GM18909 (cell line): Measurements from ENCODE around the gene ADARB1.

Experiments used
- ATAC-seq: cut with Tn5 transposase; IDR thresholded peaks from one replicate; pipeline ENCODE4 v1.9.1; 2021; ENCODE audit warnings: mild to moderate bottlenecking; ENCODE audit not compliant: unreplicated experiment, poor library complexity

The ADARB1 gene

DNA sequence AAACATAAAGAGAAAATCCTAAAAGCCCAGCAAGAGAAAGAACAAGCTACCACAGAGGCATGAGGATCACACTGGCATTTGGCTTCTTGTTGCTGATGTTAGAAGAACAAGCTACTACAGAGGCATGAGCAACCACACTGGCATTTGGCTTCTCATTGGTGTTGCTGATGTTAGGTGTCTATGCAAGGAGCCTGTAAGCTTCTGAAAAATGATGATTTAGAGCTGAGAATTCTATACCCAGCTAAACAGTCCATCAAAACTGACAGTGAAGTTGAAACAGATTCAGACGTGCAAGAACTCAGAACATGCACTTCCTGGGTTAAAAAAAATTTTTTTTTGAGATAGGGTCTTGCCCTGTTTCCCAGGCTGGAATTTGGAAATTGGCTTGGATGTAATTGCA lies 37.8 kb upstream of the ADARB1 start:
- ATAC-seq = no peak

DNA sequence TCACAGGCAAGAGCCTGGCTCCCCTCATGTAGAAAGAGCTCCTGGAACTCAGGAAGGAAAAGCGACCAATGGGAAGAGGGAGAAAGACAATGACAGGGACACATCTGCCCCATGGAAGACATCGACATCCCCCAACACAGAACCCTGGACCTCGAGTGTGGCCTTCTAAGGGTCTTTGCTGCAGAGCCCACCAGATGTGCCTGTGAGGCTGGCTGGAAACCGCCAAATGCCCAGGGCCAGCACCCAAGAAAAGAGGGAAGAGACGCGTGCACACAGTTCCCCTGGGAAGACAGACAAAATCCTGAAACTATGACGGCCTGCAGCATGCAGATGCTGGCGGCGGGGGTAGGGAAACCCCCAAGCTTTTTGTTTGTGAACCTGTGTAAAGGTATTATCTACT lies 36.4 kb upstream of the ADARB1 start:
- no peak for ATAC-seq

DNA sequence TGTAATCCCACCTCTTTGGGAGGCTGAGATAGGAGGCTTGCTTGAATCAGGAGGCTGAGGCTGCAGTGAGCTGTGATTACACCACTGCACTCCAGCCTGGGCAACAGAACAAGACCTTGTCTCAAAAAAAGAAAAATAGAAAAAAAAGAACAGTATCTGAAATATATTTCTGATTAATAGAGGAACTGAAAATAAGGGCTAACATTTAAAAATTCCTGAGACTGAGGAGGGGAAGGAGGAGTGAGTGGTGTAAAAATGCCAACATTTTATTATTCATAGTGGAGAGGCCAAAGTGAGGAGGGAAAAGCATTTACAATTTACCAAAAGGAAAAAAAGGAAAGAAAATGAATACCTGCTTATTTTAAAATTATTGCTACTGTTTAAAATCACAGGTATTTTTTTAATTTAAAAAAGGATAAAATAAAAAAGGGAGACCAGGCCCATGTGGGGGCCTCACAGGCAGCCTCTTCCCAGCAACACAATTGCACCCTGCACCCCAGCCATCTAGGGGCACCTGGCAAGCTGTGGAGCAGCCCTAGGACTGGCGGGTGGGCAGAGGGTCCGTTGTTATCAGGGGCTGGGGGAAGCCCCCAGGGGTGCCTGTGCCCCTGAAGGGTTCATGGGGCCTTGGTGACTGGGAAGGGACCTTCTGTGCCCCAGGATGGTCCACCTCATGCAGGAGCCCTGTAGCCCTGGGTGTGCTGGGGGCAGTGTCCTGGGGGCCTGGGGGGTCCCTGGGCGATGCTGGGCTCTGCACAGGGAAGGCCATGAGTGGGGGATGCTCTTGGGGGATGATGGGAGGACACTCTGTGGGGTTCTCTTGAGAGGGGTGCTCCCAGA lies 34.8 kb upstream of the ADARB1 start:
- ATAC-seq = no peak

DNA sequence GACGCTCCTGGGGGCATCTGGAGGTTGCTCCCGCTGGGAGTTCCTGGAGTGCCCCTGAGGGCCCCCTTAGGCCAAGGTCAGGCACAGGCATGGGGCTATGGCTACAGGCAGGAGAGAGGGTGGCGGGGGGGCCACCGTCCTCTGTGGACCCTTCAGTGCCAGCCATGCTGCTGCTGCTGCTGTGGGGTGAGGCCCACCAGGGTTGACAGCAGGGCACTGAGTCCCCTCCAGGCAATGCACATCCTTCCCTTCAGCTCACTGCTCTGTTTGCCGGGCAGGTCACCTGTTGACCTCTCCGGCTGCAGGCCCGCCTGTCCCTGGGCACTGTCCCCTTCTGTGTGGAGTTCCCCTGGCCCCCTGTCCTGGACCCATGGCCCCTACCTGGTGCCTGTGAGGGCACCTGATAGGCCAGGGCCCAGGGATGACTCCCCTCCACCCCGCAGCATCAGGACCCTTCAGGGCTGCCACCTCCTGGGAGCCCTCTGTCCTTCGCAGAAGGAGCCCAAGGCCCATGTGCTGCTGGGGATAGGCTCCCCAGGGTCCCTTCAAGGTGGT lies 34.1 kb upstream of the ADARB1 start:
- no peak for ATAC-seq

DNA sequence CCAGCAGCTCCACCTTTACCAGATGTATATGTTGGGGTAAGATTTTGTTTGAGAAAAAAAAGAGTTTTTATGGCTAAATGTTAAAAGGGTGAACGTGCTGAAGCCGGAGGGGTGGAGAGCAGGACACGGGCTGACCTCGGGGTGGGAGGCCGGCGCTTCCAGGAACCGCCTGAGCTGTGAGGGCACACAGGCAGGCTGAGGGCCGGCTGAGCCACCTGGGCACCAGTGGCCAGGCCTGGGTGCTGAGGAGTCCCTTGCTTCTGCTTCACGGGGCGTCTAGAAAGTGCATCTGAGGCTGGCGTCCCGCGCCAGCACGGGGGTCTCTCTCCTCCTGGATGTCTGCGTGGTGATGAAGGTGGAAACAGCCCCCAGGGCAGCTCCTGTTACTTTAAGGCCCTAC lies 33.6 kb upstream of the ADARB1 start:
- no peak for ATAC-seq

DNA sequence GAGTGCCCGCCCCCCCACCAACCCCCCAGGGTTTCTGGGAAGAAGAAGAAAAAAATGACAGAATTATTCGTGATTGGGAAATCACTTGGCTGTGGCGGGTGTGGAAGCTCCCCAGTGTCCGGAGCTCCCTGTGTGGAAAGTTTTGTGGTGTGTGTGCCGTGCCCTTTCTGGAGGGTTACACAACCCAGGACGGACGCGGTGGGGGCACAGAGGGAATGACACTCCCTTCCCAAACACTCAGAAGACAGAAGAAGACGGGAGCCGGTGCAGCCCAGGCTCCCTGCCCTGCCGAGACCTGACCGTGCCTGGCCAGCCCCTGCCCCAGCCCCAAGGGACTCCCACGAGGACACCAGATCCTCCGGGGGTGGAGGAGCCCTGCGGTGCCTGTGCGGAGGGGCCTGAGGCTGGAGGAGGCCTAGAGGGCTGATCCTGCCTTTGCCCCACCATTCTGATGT lies 33.0 kb upstream of the ADARB1 start:
- ATAC-seq = no peak

DNA sequence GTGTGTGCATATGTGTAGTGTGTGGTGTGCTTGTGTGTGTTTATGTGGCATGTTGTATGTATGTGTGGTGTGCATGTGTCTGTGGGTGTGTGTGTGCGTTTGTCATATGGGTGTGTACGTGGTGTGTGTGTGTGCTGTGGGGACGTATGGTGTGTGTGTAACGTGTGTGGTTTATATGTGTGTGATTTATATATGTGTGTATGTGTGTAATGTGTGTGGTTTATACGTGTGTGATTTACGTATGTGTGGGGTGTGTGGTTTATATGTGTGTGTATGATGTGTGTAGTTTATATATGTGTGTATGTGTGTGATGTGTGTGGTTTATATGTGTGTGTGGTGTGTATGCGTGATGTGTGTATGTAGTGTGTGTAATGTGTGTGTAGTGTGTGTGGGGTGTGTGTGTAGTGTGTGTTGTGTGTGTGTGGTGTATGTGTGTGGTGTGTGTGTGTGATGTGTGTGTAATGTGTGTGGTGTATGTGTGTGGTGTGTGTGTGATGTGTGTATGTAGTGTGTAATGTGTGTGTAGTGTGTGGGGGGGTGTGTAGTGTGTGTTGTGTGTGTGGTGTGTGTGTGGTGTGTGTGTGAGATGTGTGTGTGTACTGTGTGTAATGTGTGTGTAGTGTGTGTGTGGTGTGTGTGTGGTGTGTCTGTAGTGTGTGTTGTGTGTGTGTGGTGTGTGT lies 32.3 kb upstream of the ADARB1 start:
- no peak for ATAC-seq

DNA sequence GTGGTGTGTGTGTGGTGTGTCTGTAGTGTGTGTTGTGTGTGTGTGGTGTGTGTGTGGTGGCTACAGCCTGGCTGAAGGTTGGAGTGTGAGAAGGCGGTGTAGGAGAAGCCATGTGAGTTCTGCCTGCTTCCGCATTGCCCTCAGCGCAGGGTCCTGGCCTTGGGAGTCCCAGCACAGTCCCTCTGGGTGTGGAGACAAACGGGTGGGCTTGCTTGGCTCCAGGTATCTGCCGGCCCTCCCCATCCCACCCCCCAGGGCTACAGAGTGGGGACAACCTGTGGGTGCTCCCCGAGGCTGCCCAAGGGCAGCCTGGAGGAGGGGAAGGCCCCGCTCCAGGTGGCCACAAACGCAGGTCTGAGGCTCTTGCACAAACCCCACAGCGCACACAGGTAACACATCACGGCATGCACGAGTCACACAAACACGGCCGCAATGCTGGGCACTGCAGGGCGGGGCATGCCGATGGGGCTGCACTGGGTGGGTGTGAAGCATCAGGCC lies 31.7 kb upstream of the ADARB1 start:
- ATAC-seq = no peak

DNA sequence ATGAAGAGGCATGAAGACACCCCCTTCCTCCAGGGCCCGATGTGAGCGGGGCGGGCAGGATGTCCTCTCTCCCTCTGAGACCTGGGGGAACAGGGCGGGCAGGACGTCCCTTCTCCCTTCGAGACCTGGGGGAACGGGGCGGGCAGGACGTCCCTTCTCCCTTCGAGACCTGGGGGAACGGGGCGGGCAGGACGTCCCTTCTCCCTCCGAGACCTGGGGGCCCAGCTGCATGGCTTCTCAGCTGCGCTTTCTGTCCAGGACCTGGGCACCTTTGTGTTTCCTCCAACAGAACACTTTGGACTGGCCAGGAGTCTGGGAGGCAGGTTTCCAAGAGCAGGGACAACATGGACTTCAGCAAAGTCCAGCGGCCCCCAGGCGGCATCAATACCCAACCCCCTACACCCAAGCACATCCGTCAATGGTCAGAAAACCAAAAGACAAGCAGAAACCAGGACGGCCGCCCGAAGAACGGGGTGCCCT lies 30.8 kb upstream of the ADARB1 start:
- no peak for ATAC-seq

DNA sequence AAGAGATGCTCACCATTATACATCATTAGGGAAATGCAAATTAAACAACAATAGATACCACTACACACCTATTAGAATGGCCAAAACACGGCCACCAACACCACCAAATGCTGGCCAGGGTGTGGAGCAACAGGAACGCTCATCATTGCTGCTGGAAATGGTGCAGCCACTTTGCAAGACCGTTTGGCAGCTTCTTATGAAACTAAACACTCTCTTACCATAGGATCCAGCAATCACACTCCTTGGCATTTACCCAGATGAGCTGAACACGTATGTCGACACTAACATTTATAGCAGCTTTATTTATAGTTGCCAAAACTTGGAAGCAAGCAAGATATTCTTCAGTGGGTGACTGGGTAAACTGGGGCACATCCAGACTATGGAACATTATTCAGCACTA lies 28.9 kb upstream of the ADARB1 start:
- ATAC-seq = no peak

DNA sequence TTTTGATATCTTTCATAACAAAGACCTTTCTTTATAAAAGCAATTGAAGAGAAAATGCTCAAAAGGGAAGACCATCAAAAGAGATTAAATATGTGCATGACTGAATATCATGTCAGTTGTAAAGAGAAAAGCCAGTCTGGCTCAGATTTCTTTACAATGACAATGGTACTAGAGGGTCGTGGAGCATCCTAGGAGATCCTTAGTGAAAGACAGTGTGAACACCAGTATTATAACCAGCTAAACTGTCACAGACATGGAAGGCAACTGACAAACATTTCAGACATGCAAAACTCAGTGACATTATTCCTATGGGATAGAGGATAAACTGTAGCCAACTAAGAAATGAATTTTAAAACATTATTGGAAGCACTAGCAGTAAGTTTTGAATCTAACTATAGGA lies 27.1 kb upstream of the ADARB1 start:
- no peak for ATAC-seq

DNA sequence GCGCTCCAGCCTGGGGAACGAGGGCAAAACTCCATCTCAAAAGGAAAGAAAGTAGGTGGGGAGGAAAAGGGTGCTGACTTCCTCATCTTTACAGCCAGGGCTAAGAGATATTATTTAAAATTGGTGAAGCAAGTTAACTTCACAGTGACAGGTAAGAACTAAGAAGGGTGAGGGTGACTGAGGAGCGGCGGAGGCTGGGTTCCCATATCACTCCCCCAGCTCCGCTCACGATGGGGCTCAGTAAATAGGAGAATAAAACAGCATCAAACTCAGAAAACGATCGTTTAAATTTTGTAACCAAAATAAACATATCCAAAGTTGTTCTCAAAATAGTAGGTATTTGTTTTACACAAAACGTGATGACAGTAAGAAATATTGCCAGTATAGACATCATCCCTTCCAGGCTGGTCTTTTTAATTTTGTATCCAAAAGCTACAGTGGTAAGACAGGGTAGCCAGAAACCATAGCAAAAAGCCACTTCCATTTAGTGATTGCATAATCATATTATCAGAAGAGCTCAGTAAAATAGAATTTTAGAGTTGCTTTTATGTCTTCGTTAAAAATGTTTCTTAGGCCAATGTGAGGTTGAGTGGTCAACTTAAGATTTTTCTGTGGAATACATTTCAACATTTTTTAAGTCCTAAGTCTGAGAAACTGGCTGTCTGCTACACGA lies 26.2 kb upstream of the ADARB1 start:
- no peak for ATAC-seq

DNA sequence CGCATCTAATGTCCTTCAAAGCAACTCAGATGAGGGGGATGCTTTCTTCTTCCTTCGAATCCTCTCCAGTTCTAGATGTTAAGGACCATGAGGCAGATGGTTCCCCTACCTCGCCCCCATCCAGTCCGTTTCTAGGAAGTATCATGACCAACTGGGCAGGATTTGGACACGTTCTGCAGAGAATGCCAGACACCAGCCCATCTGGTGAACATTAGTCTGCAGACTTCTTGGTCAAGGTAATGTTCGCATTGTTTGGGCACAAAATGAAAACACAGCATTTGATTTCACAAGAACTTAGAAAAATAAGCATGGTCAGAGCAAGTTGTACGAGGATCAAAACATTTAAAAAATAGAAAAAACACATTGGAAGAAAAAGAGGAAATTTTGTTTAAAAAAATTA lies 25.4 kb upstream of the ADARB1 start:
- ATAC-seq = no peak

DNA sequence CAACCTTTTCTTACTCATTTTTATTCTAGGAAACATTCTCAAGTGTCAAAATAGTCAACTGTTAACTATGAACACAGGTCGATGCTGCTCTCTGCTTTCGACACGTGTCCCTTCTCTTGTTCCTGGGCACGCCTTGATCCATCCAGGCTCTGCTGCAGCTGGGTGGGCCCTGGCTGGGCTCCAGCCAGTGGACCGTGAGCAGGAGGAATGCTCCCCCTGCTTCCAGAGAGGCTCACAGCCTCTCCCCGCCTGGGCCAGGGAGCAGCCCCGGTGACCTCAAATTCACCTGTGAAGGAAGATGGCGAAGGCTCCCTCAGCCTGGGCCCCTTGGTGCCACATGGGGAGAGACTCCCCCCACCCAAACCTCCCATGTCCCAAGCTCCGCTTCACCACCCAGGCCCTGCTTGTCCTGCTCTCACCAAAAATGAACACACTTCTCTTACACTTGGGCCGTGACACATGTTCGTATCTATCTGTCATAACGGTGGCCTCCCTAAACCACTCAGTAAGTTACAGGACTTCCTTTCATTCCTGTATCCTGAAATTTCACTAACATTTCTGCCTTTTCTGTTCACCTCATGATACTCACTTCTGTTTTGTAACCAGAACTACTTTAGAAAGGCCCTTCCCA lies 24.6 kb upstream of the ADARB1 start:
- no peak for ATAC-seq

DNA sequence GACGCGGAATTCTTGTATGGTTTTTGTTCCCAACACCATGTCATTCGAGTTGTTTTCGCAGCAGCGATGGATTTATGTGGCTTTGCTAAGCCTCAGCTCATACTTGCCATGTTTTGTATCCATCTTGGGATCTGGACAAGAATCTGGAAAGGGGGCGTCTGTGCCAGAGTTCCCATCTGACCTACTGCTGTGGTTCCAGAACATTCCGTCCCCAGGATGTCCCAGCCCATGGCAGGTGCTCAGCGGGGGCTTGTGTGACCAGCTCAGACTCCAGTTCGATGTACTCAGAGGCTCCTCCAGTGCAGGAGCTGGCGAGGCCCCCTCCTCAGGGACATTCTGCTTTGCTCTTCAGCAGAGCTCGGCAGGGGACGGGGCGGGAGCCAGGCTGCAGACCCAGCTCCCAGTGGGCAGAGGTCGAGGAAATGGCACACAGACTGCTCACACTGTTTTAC lies 24.0 kb upstream of the ADARB1 start:
- ATAC-seq = no peak

DNA sequence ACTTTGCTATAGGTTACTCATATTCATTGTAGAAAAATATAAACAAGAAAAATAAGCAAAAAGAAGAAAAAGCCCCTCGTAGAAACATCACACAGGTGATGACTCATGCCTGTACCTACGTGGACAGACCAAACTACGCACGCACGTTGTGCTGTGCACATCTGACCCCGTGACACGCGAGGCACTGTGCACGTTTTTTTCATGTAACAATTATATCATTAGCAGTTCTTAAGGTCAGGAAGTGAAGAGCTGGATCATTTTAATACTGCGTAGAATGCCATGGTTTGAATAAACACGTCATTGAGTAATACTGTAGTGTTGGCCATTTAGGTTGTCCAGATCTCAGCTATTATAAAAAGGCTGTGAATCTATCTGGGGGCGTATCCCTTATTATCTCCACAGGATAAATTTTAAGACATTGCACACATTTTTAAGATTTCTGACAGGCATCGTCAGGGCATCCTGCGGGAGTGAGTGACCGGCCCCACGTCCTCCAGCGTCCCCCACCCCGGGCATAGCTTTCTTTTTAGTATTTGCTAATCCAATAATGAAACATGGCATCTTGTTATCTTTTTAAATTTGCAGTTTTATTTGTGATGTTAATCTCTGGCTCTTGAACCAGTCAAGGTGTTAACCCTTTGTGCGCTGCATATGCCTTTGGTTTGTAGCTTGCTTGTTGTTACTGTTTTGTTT lies 23.4 kb upstream of the ADARB1 start:
- no peak for ATAC-seq

DNA sequence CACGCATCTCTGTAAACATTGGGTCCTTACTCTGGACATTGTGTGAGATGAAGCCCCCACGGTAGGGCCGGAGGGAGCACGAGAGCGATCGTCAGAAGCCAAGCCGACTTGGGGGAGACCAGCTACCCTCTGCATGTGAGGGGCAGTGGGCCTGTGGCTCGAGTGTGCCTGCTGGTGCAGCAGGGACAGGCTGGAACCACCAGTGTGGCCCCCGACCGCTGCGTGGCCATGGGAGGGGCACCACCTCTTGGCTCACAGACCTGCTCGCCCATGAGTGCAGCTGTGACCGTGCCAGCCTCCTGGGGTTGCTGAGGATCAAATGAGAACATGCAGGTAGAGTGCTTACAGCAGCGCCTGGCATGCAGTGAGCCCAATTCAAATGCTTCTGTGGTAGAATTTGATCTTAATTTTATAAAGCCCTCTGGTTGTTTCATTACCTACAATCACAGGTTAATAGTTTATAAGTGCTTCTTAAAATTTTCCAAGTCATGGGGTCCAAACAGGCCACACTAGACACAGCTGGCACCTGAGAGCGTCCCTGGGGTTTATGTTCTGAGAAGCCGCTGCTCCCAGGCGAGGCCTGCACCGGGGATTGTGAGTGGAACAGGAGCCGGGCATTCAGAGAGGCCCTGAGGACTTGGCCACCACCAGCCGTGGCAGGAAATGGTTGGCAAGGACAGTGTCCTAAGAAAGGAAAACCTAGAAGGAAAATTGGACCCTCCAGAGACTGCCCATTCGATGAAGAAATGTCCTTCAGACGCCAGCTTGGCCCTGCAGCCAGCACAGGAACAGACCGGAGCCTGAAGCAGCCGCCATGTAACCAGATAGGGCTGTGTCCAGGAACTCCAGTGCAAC lies 22.6 kb upstream of the ADARB1 start:
- ATAC-seq = no peak

DNA sequence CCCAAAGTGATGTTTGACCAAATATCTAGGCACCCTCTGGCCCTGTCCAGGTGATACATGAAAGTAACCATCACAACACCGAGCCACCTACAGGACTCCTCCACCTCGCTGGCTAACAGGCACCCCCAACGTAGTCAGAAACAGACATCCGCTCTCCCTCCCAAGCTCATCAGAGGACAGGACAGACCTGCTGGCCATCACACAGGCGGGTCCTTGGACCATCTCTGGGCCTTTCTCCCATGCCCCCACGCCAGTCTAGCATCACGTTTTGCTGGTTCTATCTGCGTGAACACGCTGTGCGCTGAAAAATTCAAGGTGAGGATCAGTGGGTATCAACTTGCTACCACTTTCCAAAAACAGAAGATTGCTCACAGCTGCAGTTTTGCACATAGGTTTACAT lies 21.4 kb upstream of the ADARB1 start:
- ATAC-seq = no peak
